AG04449 (cell line): ENCODE measurements around the gene ASL.

ENCODE experiments used
- CTCF ChIA-PET: fragments of 350-600 bp; formaldehyde crosslinking; extraction: SDS; loops from one replicate; lab custom pipeline; 2021; ENCODE audit warnings: antibody characterized with exemption; lab: Yijun Ruan, JAX
- POLR2A ChIA-PET: fragments of 400-600, 350-600 bp; formaldehyde crosslinking; extraction: SDS; loops from one replicate; lab custom pipeline; 2020; ENCODE audit warnings: antibody characterized with exemption, inconsistent platforms; lab: Yijun Ruan, JAX
- DNase-seq: peaks from one replicate; pipeline ENCODE4 v3.0.0-alpha.2; 2010; ENCODE audit warnings: low read depth, low spot score
- H3K4me3 ChIP-seq: 2 replicates; pipeline ENCODE4 v1.5.1; 2011; ENCODE audit warnings: low read depth, mild to moderate bottlenecking, control low read depth, low read length
- TF ChIP-seq, protein P1 (sequence below): IDR thresholded peaks from one replicate; pipeline ENCODE4 v1.5.1; 2011; ENCODE audit warnings: mild to moderate bottlenecking, moderate library complexity, low read length, control low read depth, inconsistent platforms; ENCODE audit not compliant: insufficient read depth; ENCODE audit errors: missing control alignments

Gene ASL

GRCh38 chr7:66083677-66084076, 8.1 kb downstream of the ASL start:
- DNase-seq, result no peak
- TF ChIP-seq, protein P1, sequence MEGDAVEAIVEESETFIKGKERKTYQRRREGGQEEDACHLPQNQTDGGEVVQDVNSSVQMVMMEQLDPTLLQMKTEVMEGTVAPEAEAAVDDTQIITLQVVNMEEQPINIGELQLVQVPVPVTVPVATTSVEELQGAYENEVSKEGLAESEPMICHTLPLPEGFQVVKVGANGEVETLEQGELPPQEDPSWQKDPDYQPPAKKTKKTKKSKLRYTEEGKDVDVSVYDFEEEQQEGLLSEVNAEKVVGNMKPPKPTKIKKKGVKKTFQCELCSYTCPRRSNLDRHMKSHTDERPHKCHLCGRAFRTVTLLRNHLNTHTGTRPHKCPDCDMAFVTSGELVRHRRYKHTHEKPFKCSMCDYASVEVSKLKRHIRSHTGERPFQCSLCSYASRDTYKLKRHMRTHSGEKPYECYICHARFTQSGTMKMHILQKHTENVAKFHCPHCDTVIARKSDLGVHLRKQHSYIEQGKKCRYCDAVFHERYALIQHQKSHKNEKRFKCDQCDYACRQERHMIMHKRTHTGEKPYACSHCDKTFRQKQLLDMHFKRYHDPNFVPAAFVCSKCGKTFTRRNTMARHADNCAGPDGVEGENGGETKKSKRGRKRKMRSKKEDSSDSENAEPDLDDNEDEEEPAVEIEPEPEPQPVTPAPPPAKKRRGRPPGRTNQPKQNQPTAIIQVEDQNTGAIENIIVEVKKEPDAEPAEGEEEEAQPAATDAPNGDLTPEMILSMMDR, result no peak
- no peak overlapping the region for H3K4me3 ChIP-seq
- POLR2A ChIA-PET, result interaction anchor here (0.8 kb wide), 1 partner anchor 10 kb away, joined by 3 read pairs; no protein-coding TSS in a partner anchor
- CTCF ChIA-PET, result interaction anchor here (0.9 to 1.5 kb wide), 2 partner anchors 9 to 11 kb away, joined by 3 read pairs; no protein-coding TSS in a partner anchor

- POLR2A ChIA-PET, result no interaction called here
- TF ChIP-seq, protein P1, result no peak
- DNase-seq, result no peak
- no peak overlapping the region for H3K4me3 ChIP-seq
- CTCF ChIA-PET, result no interaction called here
These were observed 13.5 kb downstream of the ASL start for GRCh38 chr7:66088861-66089838.

DNA sequence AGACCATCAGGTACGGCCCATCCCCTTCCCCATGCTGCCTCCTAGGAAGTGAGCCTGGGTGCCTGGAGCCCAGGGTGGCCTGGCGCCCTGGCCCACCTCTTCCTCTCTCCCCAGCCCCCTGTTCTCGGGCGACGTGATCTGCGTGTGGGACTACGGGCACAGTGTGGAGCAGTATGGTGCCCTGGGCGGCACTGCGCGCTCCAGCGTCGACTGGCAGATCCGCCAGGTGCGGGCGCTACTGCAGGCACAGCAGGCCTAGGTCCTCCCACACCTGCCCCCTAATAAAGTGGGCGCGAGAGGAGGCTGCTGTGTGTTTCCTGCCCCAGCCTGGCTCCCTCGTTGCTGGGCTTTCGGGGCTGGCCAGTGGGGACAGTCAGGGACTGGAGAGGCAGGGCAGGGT, 17.0 kb downstream of the ASL start:
- no peak for DNase-seq
- H3K4me3 ChIP-seq, result no peak overlapping the region
- POLR2A ChIA-PET, result no interaction called here
- CTCF ChIA-PET, result no interaction called here
- TF ChIP-seq, protein P1, result no peak

- H3K4me3 ChIP-seq, result no peak overlapping the region
- ChIA-PET CTCF (interaction anchor here (0.7 kb wide), 1 partner anchor 9 kb away, joined by 3 read pairs; no protein-coding TSS in a partner anchor), POLR2A (interaction anchor here (1.9 kb wide), 1 partner anchor 19 kb away, joined by 8 read pairs; the partner anchor contains the start of gene ASL)
- no peak for DNase-seq
- TF ChIP-seq, protein P1, result no peak
These were observed 19.4 kb downstream of the ASL start for GRCh38 chr7:66095010-66095409.

DNA sequence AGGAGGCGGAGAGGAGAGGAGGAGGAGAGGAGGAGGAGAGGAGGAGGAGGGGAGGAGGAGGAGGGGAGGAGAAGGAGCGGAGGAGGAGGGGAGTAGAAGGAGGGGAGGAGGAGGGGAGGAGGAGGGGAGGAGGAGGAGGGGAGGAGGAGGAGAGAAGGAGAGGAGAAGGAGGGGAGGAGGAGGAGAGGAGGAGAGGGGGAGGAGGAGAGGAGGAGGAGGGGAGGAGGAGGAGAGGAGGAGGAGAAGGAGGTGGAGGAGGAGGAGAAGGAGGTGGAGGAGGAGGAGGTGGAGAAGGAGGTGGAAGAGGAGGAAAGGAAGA, 23.6 kb downstream of the ASL start:
- no peak overlapping the region; the same call in 1 of the 2 replicates for H3K4me3 ChIP-seq
- CTCF ChIA-PET, result no interaction called here
- DNase-seq, result no peak
- POLR2A ChIA-PET, result no interaction called here
- TF ChIP-seq, protein P1, result no peak

DNA sequence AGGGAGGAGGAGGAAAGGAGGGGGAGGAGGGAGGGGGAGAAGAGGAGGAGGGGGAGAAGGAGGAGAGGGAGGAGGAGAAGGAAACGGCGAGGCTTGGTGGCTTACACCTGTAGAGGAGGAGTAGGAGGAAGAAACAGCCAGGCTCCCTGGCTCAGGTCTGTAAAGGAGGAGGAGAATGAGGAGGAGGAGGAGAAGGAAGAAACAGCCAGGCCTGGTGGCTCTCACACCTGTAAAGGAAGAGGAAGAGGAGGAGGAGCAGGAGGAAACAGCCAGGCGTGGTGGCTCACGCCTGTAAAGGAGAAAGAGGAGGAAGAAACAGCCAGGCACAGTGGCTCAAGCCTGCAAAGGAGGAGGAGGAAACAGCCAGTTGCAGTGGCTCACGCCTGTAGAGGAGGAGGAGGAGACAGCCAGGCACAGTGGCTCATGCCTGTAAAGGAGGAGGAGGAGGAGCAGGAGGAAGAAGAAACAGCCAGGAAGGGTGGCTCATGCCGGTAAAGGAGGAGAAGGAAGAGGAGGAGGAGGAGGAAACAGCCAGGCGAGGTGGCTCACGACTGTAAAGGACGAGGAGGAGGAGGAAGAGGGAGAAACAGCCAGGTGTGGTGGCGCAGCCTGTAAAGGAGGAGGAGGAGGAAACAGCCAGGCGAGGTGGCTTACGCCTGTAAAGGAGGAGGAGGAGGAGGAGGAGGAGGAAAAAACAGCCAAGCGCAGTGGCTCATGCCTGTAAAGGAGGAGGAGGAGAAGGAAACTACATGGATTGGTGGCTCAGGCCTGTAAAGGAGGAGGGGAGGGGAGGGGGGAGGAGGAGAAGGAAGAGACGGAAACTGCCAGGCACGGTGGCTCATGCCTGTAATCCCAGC, 24.2 kb downstream of the ASL start:
- POLR2A ChIA-PET, result no interaction called here
- peak; percentile 53 for DNase-seq
- H3K4me3 ChIP-seq, result peak overlapping the region; percentile 60
- TF ChIP-seq, protein P1, result no peak
- CTCF ChIA-PET, result no interaction called here
